NT2/D1 (cell line): ENCODE data around the gene RAF1.

Experiments used
- DNase-seq: peaks from one replicate; pipeline ENCODE4 v3.0.0-alpha.2; 2011; ENCODE audit warnings: low read depth, low spot score
- H3K27me3 ChIP-seq: 2 replicates; pipeline ENCODE4 v1.6.0; 2011; ENCODE audit warnings: mild to moderate bottlenecking; ENCODE audit not compliant: insufficient read length, insufficient read depth
- H3K36me3 ChIP-seq: 2 replicates; pipeline ENCODE4 v1.6.1; 2011; ENCODE audit warnings: mild to moderate bottlenecking, low read length, mixed read lengths; ENCODE audit not compliant: insufficient read depth, insufficient read length
- H3K4me1 ChIP-seq: 2 replicates; pipeline ENCODE4 v1.5.1; 2011; ENCODE audit not compliant: insufficient read depth, insufficient read length
- H3K4me3 ChIP-seq: 2 replicates; pipeline ENCODE4 v1.5.1; 2011; ENCODE audit warnings: low read depth; ENCODE audit not compliant: insufficient read length
- H3K9ac ChIP-seq: 2 replicates; pipeline ENCODE4 v1.6.0; 2011; ENCODE audit warnings: low read depth; ENCODE audit not compliant: insufficient read length
- H3K9me3 ChIP-seq: 2 replicates; pipeline ENCODE4 v1.5.1; 2011; ENCODE audit warnings: mild to moderate bottlenecking, low read length; ENCODE audit not compliant: insufficient read depth
- SUZ12 ChIP-seq: IDR thresholded peaks from 2 replicates; pipeline ENCODE4 v1.6.1; 2011; ENCODE audit not compliant: insufficient read length, insufficient read depth; ENCODE audit errors: extremely low read depth
- YY1 ChIP-seq: IDR thresholded peaks from 2 replicates; pipeline ENCODE4 v1.6.1; 2011; ENCODE audit not compliant: insufficient read length, insufficient read depth
- ZNF274 ChIP-seq: IDR thresholded peaks from 2 replicates; pipeline ENCODE4 v1.6.1; 2011; ENCODE audit warnings: mild to moderate bottlenecking, low read depth, low read length

Gene RAF1

GRCh38 chr3:12590096-12590495, 73.8 kb downstream of the RAF1 start:
- H3K4me3 ChIP-seq: no peak overlapping the region
- no peaks in the 10 kb centered on the region for H3K9me3 ChIP-seq
- H3K36me3 ChIP-seq: peaks cover 85% of the 10 kb centered on the region
- DNase-seq: no peak
- no peaks in the 10 kb centered on the region for H3K27me3 ChIP-seq
- TF ChIP-seq YY1 (no peak), SUZ12 (no peak), ZNF274 (no peak)
- H3K4me1 ChIP-seq: no peaks in the 10 kb centered on the region
- no peak overlapping the region for H3K9ac ChIP-seq

- H3K27me3 ChIP-seq: no peaks in the 10 kb centered on the region
- peaks cover 4% of the 10 kb centered on the region for H3K4me1 ChIP-seq
- H3K4me3 ChIP-seq: no peak overlapping the region
- peaks cover 87% of the 10 kb centered on the region for H3K36me3 ChIP-seq
- DNase-seq: no peak
- H3K9me3 ChIP-seq: no peaks in the 10 kb centered on the region
- H3K9ac ChIP-seq: no peak overlapping the region
- TF ChIP-seq SUZ12 (no peak), ZNF274 (no peak), YY1 (no peak)
Measured at GRCh38 chr3:12588039-12589009, 75.6 kb downstream of the RAF1 start.

GRCh38 chr3:12586403-12586802, 77.5 kb downstream of the RAF1 start:
- H3K9ac ChIP-seq: no peak overlapping the region
- H3K9me3 ChIP-seq: no peaks in the 10 kb centered on the region
- DNase-seq: no peak
- TF ChIP-seq SUZ12 (no peak), ZNF274 (no peak), YY1 (no peak)
- no peak overlapping the region for H3K4me3 ChIP-seq
- H3K4me1 ChIP-seq: peaks cover 4% of the 10 kb centered on the region
- H3K27me3 ChIP-seq: no peaks in the 10 kb centered on the region
- H3K36me3 ChIP-seq: peaks cover 97% of the 10 kb centered on the region

- Histone ChIP-seq H3K36me3 (peaks cover 97% of the 10 kb centered on the region), H3K9ac (no peak overlapping the region), H3K27me3 (no peaks in the 10 kb centered on the region), H3K9me3 (no peaks in the 10 kb centered on the region), H3K4me3 (no peak overlapping the region), H3K4me1 (peaks cover 4% of the 10 kb centered on the region)
- no peak for TF ChIP-seq SUZ12
- DNase-seq: no peak
Measured at GRCh38 chr3:12585970-12586369, 77.9 kb downstream of the RAF1 start.

- Histone ChIP-seq H3K36me3 (peaks cover 94% of the 10 kb centered on the region), H3K4me3 (no peak overlapping the region)
Measured at GRCh38 chr3:12585181-12585580, 78.7 kb downstream of the RAF1 start.

GRCh38 chr3:12584083-12584482, 79.8 kb downstream of the RAF1 start:
- no peak for DNase-seq
- peaks cover 4% of the 10 kb centered on the region for H3K4me1 ChIP-seq
- no peak overlapping the region for H3K4me3 ChIP-seq
- H3K9me3 ChIP-seq: no peaks in the 10 kb centered on the region
- no peaks in the 10 kb centered on the region for H3K27me3 ChIP-seq
- TF ChIP-seq YY1 (no peak), ZNF274 (no peak), SUZ12 (no peak)
- H3K9ac ChIP-seq: no peak overlapping the region
- peaks cover 94% of the 10 kb centered on the region for H3K36me3 ChIP-seq

More at GRCh38 chr3:12585181-12585580, 78.7 kb downstream of the RAF1 start:
- no peaks in the 10 kb centered on the region for H3K27me3 ChIP-seq
- no peak for TF ChIP-seq ZNF274
- no peak for TF ChIP-seq YY1
- TF ChIP-seq SUZ12: no peak
- no peak overlapping the region for H3K9ac ChIP-seq
- no peaks in the 10 kb centered on the region for H3K9me3 ChIP-seq
- no peak for DNase-seq
- H3K4me1 ChIP-seq: peaks cover 4% of the 10 kb centered on the region

- no peak overlapping the region for H3K9ac ChIP-seq
- no peak for TF ChIP-seq YY1
- no peak for TF ChIP-seq SUZ12
- no peak for TF ChIP-seq ZNF274
- H3K4me3 ChIP-seq: no peak overlapping the region
- no peak for DNase-seq
- H3K4me1 ChIP-seq: peaks cover 4% of the 10 kb centered on the region
- no peaks in the 10 kb centered on the region for H3K27me3 ChIP-seq
- peaks cover 93% of the 10 kb centered on the region for H3K36me3 ChIP-seq
- H3K9me3 ChIP-seq: no peaks in the 10 kb centered on the region
Measured at GRCh38 chr3:12583280-12583679, 80.6 kb downstream of the RAF1 start.
